Measurements from ENCODE around the gene MTX1.
A peak's percentile ranks its signal among the peaks of the same experiment; 100 is the strongest.
"Not testable (repeated sequence)": the region's sequence is repeated elsewhere in the genome, so short reads cannot be mapped to it uniquely, and the experiment has no call there.

MTX1 gene

GRCh38 chr1:155208541-155209311, at the start of gene MTX1:
TSS of gene MTX1 (plus strand) at chr1:155208695. CDS start at chr1:155208805, 110 bp downstream.
- peak; percentile 79 for ATAC-seq
- TF ChIP-seq ZNF565 (CRISPR knock-in tag; conservative IDR thresholded peaks at IDR 0.05; ENCODE audit: low read depth) (no peak), OSR1 (CRISPR knock-in tag; IDR thresholded peaks at IDR 0.05) (no peak), CREB5 (CRISPR knock-in tag; IDR thresholded peaks at IDR 0.05; ENCODE audit: low read depth) (no peak), CSDC2 (CRISPR knock-in tag; IDR thresholded peaks at IDR 0.05) (no peak), ZFP30 (CRISPR knock-in tag; IDR thresholded peaks at IDR 0.05) (no peak), ARNTL (CRISPR knock-in tag; IDR thresholded peaks at IDR 0.05; ENCODE audit: borderline replicate concordance, low read depth) (peak; percentile 81; the same call in 1 of the 2 replicates), TCF4 (CRISPR knock-in tag; IDR thresholded peaks at IDR 0.05; ENCODE audit: borderline replicate concordance) (no peak), ZC3H10 (CRISPR knock-in tag; IDR thresholded peaks at IDR 0.05) (no peak)

GRCh38 chr1:155158991-155159390, 49.5 kb upstream of the MTX1 start:
- no peak for ATAC-seq
- TF ChIP-seq PATZ1 (CRISPR knock-in tag; IDR thresholded peaks at IDR 0.05; ENCODE audit: borderline replicate concordance) (no peak), ZC3H10 (CRISPR knock-in tag; IDR thresholded peaks at IDR 0.05) (no peak), TCF4 (CRISPR knock-in tag; IDR thresholded peaks at IDR 0.05; ENCODE audit: borderline replicate concordance) (no peak), CSRNP3 (CRISPR knock-in tag; IDR thresholded peaks at IDR 0.05) (no peak), ZFP3 (CRISPR knock-in tag; IDR thresholded peaks at IDR 0.05) (no peak), TSHZ2 (CRISPR knock-in tag; IDR thresholded peaks at IDR 0.05) (no peak), CSDC2 (CRISPR knock-in tag; IDR thresholded peaks at IDR 0.05) (no peak), TOX (CRISPR knock-in tag; IDR thresholded peaks at IDR 0.05; ENCODE audit: borderline replicate concordance) (no peak), ZNF8 (CRISPR knock-in tag; IDR thresholded peaks at IDR 0.05) (no peak), ARNTL (CRISPR knock-in tag; IDR thresholded peaks at IDR 0.05; ENCODE audit: borderline replicate concordance, low read depth) (no peak), ZFP30 (CRISPR knock-in tag; IDR thresholded peaks at IDR 0.05) (no peak), ESRRG (CRISPR knock-in tag; IDR thresholded peaks at IDR 0.05) (no peak), ISL1 (CRISPR knock-in tag; IDR thresholded peaks at IDR 0.05) (no peak), GLIS3 (CRISPR knock-in tag; IDR thresholded peaks at IDR 0.05) (no peak), ZNF565 (CRISPR knock-in tag; conservative IDR thresholded peaks at IDR 0.05; ENCODE audit: low read depth) (no peak), OSR1 (CRISPR knock-in tag; IDR thresholded peaks at IDR 0.05) (no peak)

GRCh38 chr1:155160128-155160527, 48.4 kb upstream of the MTX1 start:
- no peak for TF ChIP-seq PATZ1 (CRISPR knock-in tag; IDR thresholded peaks at IDR 0.05; ENCODE audit: borderline replicate concordance)
- TF ChIP-seq TOX (CRISPR knock-in tag; IDR thresholded peaks at IDR 0.05; ENCODE audit: borderline replicate concordance): no peak
- no peak for TF ChIP-seq ARNTL (CRISPR knock-in tag; IDR thresholded peaks at IDR 0.05; ENCODE audit: borderline replicate concordance, low read depth)
- no peak for TF ChIP-seq ZNF70 (CRISPR knock-in tag; IDR thresholded peaks at IDR 0.05)
- TF ChIP-seq POU6F1 (CRISPR knock-in tag; IDR thresholded peaks at IDR 0.05; ENCODE audit: borderline replicate concordance, low read depth): no peak
- no peak; the same call in 2 of the 3 replicates for ATAC-seq

GRCh38 chr1:155162631-155163030, 45.9 kb upstream of the MTX1 start:
- ATAC-seq: not testable (repeated sequence)

GRCh38 chr1:155163785-155164184, 44.7 kb upstream of the MTX1 start:
- not testable (repeated sequence) for ATAC-seq

- ATAC-seq: not testable (repeated sequence)
These were observed 43.9 kb upstream of the MTX1 start for GRCh38 chr1:155164625-155165024.
